Forelimb muscle (tissue), 1 donor: ENCODE data around the gene TSC22D4. TPM values are rescaled to one million over a fixed set of nuclear protein-coding genes. Genes with fewer than 3 reads are reported as not detected.
"Not testable (repeated sequence)": the region's sequence is repeated elsewhere in the genome, so short reads cannot be mapped to it uniquely, and the experiment has no call there.

ENCODE experiments used
- DNase-seq: peaks from one replicate; pipeline ENCODE4 v3.0.0-alpha.2; 2013; ENCODE audit warnings: low read depth
- polyA plus RNA-seq: library from polyadenylated mRNA; unstranded; fragments of 120-200 nt; gene quantifications from one replicate; pipeline ENCODE4 v1.2.1, GENCODE V29; 2013; ENCODE audit not compliant: insufficient read length

TSC22D4 gene
- polyA plus RNA-seq, 1 donor, result 49.8 TPM

GRCh38 chr7:100472854-100473499 lies 6.0 kb downstream of the TSC22D4 start:
- no peak for DNase-seq

GRCh38 chr7:100472121-100472851 lies 6.7 kb downstream of the TSC22D4 start:
- DNase-seq, result no peak

- no peak for DNase-seq
Measured at GRCh38 chr7:100471021-100471420, 8.0 kb downstream of the TSC22D4 start.

- no peak for DNase-seq
Measured at GRCh38 chr7:100469227-100470044, 9.6 kb downstream of the TSC22D4 start.

DNA sequence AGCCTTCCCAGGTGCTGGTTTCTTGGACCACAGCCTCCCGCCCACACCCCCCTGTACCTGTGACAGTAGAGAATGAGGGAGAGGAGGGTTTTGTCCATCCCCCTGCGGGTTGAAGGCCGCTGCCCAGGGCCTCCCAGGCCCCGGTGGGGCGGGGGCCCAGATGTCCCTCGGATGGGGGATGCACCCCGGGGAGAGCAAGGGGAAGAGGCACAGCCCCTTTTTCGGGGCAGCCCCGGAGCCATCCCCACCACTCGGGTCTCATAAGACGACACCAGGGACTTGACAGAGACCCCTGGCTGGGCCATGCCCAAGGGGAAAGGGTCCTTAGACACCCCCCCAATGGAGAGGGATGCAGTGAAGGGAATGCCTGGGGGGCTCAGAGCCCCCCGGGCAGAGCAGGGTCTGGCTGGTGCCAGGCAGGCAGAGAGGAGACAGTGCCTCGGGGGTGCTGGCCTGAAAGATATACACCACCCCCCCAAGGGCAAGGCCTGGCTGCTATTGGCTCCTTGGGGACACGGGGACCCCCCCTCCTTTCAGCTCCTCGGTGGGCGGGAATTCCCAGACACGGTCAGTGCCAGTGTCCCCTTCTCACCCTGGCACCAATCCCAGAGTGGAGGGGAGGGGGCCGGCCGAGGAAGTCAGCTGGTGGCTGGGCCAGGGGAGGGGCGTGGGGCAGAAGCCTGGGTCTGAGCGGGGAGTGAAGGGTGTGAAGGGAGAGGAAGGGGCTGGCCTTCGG lies 11.2 kb downstream of the TSC22D4 start:
- no peak for DNase-seq

- DNase-seq, result no peak
Measured at GRCh38 chr7:100466653-100467605, 12.1 kb downstream of the TSC22D4 start.

- no peak for DNase-seq
Measured at GRCh38 chr7:100465702-100466311, 13.2 kb downstream of the TSC22D4 start.

DNA sequence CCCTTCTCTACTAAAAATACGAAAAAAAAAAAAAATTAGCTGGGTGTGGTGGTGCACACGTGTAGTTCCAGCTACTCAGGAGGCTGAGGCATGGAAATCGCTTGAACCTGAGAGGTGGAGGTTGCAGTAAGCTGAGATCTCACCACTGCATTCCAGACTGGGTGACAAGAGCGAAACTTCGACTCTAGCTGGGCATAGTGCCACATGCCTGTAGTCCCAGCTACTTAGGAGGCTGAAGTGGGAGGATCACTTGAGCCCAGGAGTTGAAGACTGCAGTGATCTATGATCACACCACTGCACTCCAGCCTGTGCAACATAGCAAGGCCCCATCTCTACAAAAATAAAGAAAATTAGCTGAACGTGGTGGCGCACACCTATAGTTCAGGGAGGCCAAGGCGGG lies 13.7 kb downstream of the TSC22D4 start:
- no peak for DNase-seq

- no peak for DNase-seq
Measured at GRCh38 chr7:100464791-100465190, 14.2 kb downstream of the TSC22D4 start.

GRCh38 chr7:100464210-100464660 lies 14.8 kb downstream of the TSC22D4 start, which contains the start of gene SPACDR:
SPACDR (minus strand) TSS chr7:100464260; CDS start chr7:100464025, 235 bp downstream.
- DNase-seq, result no peak

DNA sequence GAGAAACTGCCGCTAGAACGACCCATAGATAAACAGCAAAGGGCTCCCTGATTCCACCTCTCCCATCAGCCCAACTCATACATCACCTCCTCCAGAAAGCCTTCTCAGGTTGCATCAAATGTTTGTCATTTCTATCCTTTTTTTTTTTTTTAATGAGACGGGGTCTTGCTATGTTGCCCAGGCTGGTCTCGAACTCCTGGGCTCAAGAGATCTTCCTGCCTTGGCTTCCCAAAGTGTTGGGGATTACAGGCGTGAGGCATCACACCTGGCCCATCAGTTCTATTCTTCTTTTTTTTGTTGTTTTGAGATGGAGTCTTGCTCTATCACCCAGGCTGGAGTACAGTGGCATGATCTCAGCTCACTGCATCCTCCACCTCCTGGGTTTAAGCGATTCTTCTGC lies 22.0 kb downstream of the TSC22D4 start:
- no peak for DNase-seq

GRCh38 chr7:100456562-100456961 lies 22.5 kb downstream of the TSC22D4 start:
- DNase-seq, result no peak

- no peak for DNase-seq
Measured at GRCh38 chr7:100455206-100455605, 23.8 kb downstream of the TSC22D4 start.

DNA sequence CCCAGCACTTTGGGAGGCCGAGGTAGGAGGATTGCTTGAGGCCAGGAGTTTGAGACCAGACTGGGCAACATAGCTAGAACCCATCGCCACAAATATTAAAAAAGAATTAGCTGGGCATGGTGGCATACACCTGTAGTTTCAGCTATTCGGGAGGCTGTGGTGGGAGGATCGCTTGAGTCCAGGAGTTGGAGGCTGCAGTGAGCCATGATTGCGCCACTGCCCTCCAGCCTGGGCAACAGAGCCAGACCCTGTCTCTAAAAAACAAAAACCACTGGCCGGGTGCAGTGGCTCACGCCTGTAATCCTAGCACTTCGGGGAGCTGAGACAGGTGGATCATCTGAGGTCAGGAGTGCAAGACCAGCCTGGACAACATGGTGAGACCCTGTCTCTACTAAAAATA lies 25.2 kb downstream of the TSC22D4 start:
- DNase-seq, result not testable (repeated sequence)

- no peak for DNase-seq
Measured at GRCh38 chr7:100452513-100452912, 26.5 kb downstream of the TSC22D4 start.

DNA sequence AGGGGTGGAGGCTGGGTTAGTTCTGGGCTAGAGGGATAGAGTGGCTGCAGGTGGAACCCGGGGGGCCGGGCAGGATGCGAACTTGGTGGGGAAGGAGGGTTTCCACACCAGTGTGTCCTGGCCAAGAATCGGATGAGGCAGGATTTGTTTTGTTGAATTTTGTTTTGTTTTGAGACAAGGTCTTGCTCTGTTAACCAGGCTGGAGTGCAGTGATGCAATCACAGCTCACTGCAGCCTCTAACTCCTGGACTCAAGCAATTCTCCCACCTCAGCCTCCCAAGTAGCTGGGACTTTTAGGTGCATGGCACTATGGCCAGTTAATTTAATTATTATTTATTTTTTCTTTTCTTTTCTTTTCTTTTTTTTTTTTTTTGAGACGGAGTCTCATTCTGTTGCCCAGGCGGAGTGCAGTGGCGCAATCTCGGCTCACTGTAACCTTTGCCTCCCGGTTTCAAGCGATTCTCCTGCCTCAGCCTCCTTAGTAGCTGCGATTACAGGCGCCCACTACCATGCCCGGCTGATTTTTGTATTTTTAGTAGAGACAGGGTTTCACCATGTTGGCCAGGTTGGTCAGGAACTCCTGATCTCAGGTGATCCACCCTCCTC lies 29.7 kb downstream of the TSC22D4 start:
- DNase-seq, result no peak

DNA sequence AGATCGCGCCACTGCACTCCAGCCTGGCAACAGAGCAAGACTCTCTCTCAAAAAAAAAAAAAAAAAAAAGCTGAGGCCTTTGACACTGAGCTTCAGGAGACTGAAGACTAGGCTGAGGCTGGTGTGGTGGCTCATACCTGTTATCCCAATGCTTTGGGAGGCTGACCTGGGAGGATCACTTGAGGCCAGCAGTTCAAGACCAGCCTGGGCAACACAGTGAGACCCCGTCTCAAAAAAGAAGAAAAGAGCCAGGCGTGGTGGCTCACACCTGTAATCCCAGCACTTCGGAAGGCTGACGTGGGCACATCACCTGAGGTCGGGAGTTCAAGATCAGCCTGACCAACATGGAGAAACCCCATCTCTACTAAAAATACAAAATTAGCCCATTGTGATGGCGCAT lies 31.7 kb downstream of the TSC22D4 start:
- DNase-seq, result not testable (repeated sequence)

DNA sequence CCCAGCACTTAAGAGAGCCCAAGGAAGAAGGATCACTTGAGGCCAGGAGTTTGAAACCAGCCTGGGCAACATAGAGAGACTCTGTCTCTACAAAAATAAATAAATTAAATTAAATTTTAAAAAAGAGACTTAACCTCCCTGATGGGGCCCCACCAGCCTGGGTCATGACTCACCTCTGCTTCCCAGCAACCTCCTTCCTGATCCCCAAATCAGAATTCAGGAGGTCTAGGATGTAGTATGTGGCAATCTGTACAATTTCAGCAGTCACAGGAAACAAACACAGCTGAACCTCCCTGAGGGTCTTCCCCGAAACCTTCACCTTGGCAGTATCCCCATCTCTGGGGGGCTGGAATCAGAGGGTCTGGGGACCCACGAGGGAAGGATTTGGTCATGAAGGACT lies 33.0 kb downstream of the TSC22D4 start:
- no peak for DNase-seq
